Activated CD4-positive, alpha-beta T cell treated with anti-CD3 and anti-CD28 coated beads for 24 hours (primary cell): ENCODE results near the gene DICER1.

ENCODE experiments used
- DNase-seq, 2 donors: peaks; one replicate each; pipeline ENCODE4 v3.0.0-alpha.2; 2020; ENCODE audit warnings: low read depth in 2 of 2

Gene DICER1

GRCh38 chr14:95061317-95062093 is 95.8 kb downstream of the DICER1 start:
- no peak for DNase-seq

DNA sequence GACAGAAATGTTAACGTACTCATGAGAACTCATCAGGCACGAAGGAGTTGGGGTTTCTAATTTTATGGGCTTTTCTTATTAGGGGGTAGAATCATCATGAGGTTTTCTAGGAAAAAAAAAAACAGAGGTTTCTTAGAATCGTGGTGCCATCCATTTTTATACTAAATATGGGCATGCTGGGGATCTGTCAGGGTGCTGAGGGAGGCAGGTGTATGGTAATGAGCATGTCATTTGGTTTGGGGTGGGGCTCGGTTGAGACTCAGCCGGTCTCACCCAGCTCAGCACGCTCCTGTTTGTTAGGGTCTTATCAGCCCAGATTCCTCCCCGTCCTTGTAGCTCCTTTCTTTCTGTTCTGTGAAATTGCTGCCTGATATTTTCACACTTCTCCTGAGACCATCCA is 98.2 kb downstream of the DICER1 start:
- DNase-seq, result no peak

GRCh38 chr14:95058491-95058890 is 98.8 kb downstream of the DICER1 start:
- DNase-seq, result no peak

DNA sequence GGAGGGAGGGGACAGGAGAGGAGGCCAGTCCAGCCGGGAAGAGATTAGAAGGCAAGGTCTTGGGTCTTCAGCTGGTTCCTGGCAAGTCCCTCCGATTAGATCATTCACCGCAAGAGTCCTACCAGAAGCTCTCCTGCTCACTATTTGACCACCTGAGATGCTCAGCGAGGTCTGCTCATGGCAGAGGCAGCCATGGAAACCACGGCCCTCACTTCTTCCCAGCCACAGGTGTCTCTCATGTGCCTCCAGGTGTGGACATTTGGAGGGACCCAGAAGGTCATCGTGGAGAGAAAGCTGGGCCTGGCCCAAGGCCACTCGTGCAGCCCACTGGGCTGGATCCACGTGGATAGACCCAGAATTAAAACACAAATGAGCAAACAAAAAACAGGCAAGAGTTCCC is 99.5 kb downstream of the DICER1 start:
- no peak for DNase-seq

DNA sequence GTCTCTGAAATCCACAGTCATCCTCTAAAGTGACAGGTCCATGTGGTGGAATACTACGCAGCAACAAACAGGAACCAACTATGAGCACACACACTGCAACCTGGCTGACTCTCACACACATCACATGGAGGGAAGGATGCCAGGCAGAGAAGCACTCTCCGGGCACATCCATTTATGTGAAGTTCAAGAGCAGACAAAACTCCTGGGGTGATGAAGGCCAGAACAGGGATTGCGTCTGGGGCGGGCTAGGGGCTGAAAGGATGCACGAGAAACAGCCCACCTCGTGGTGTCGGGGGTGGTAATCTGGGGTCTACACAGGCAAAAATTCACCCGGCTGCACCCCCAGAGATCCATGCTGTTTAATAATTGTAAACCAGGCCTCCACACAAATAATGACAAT is 100.2 kb downstream of the DICER1 start:
- DNase-seq, result no peak

GRCh38 chr14:95056476-95056875 is 100.9 kb downstream of the DICER1 start:
- no peak for DNase-seq

DNA sequence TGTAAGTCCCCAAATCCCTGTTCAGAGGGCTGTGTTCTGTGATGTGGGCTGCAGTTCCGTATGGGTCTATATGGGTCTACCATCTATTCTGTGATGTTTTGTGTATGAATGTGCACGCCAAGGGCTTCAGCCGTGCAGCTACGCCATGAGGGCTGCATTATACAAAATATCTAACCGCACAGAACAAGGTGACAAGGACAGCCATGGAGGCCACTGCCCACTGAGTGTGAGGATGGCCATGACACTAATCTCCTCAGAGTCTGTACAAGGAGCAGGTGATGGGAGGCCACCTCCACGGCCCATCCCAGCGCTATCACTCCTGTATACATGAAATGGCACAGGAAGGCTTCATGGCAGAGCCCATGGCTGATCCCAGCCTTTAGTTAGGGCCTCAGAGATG is 102.0 kb downstream of the DICER1 start:
- no peak for DNase-seq

DNA sequence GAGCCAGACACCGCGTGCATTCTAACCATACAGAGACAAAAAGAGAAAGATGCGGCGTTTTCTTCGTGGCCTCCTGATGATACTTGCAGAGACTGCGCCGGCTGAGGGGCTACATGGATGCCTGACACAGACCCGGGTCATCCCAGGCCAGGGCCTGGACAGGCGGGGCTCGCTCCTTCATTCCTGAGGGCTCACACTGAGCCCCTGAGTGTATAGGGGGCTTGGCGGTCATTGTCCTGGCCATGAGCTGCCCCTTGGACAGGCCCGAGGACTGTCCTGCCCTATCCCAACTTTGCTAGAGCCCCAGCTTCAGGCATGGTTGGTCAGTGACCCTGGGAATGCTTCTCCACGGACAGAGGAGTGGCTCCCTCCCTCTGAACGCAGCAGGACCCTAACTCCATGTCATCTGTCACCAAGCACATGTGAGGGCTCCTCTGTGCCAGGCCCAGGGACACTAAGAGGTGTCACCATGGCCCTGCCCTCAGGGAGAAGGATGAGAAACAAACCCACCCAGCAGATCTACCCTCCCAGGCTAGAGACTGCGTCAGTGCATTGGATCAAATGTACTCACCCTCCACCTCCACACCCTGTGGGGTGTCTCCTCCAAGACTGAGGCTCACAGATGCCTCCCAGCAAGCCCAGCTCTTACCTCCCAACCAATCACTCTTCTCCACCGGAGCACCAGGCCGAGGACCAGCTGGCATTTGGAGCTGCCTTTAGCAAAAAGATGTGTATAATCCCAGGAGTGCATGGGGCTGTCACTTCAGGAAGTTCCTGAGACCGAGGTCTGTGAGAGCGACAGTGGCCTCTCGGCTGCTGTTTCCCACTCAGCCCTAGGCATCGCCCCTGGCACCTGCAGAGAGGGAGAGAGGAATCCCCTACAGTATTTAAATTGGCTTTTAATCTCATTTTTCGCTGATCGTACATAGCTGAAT is 102.7 kb downstream of the DICER1 start:
- DNase-seq, result no peak

DNA sequence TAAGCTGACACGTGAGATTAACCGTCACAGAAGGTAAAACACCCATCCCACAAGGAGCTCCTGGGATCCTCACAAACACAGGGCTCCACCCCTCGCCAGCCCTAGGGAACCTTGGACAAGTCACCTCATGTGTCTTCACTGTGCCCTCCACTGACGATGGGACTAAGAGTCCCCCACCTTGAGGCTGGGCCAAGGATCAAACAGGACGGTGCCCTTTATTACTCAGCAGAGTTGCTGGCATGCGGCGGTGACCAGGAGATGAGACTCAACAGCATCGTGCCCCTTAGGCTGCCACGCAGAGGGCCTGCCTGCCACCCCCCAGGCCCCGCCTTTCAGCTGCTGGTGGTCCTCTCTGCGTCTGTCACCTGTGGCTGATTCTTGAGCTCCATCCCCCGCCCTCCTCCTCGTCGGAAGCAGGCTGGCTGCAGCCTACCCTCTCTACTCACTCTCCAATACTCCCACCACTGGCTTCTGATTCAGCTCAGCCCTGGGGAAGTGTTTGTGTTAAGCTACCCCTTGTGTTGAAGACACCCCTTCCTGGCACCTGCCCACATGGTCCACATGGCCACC is 105.2 kb downstream of the DICER1 start:
- DNase-seq, result no peak

- DNase-seq, result no peak
These were observed 107.4 kb downstream of the DICER1 start for GRCh38 chr14:95049952-95050351.

DNA sequence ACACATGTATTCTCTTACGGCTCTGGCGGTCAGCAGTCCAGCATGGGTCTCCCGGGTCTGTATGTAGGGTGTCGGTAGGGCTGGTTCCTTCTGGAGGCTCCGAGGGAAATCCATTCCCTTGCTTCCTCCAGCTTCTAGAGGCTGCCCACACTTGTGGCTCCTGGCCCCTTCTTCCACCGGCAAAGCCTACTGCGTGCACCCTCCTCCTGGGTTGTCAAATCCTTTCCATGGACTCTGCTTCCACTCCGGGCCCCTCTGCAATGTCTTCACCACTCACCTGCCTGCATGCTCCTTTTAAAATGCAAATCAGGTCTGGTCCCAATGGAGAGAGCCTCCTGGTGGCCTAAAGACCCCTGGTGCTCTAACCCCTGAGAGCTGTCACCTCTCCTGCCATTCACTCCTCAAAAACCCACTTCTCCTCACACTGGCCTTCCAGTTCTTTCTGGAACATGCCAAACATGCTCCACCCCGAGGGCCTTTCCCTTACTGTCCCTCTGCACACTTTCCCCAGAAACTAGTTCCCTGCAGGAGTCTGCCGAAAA is 108.5 kb downstream of the DICER1 start:
- no peak for DNase-seq

- DNase-seq, result no peak
These were observed 109.6 kb downstream of the DICER1 start for GRCh38 chr14:95047754-95048153.

GRCh38 chr14:95046711-95047681 is 110.3 kb downstream of the DICER1 start:
- DNase-seq, result no peak

GRCh38 chr14:95045836-95046430 is 111.4 kb downstream of the DICER1 start:
- DNase-seq, result no peak

GRCh38 chr14:95045106-95045701 is 112.1 kb downstream of the DICER1 start:
- DNase-seq, result no peak

DNA sequence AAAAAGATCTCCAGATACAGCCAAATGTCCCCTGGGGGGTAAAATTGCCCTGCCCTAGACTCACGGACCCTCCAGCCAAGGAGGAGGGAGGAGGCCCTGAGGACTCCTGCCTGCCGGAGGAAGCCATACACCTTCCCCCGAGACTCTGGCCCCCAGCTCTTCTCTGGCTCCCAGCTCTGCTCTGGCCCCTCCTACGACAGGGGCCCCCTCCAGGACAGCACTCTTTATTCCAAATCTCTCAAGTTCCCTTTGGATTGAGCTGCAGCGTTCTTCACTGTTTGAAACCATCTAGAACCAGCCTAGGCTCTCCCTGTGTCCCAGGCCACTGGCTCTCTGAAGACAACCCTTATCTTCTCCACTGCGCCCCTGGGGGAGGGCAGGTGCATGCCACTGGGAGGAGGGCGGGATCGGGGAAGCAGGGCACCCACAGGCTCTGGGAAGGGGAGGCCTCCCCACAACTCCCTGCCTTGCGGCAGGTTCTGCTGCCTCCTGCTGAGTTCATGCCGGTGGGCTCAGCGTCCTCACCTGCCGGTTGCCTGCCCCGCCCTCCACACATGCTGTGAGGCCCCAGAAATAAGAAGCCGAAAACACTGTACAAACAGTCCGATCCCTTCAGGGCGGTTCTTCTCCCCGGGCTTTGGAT is 112.7 kb downstream of the DICER1 start:
- DNase-seq, result no peak

- no peak for DNase-seq
These were observed 113.4 kb downstream of the DICER1 start for GRCh38 chr14:95043732-95044462.

- no peak for DNase-seq
These were observed 114.0 kb downstream of the DICER1 start for GRCh38 chr14:95043314-95043713.

- no peak for DNase-seq
These were observed 115.8 kb downstream of the DICER1 start for GRCh38 chr14:95041477-95042020.
